Lung (tissue), 12 donors: ENCODE results near the gene FAM221B. TPM values are rescaled to one million over a fixed set of nuclear protein-coding genes. Genes with fewer than 3 reads are reported as not detected.

Experiments
- ATAC-seq: fragments of 200-7000 bp; cut with Tn5 transposase; one replicate; pipeline ENCODE4 v1.9.1; 2020; ENCODE audit warnings: moderate number of reproducible peaks; ENCODE audit not compliant: insufficient read depth, low FRiP score
- DNase-seq, 3 donors: peaks; one replicate each; pipeline ENCODE4 v3.0.0-alpha.2; 2013 to 2017
- H3K27ac ChIP-seq, 2 donors: one replicate each; pipeline ENCODE4 v1.5.1; 2013; ENCODE audit warnings: mild to moderate bottlenecking in 2 of 2, moderate library complexity in 2 of 2, control low read depth in 1 of 2, inconsistent platforms in 1 of 2, low read depth in 1 of 2, low read length in 1 of 2
- H3K27me3 ChIP-seq, 3 donors: one replicate each; pipeline ENCODE4 v1.5.1; 2013; ENCODE audit warnings: low read length in 2 of 3; ENCODE audit not compliant: control insufficient read depth in 3 of 3, insufficient read depth in 3 of 3
- H3K36me3 ChIP-seq, 4 donors: one replicate each; pipeline ENCODE4 v1.5.1; 2013; ENCODE audit warnings: low read length in 4 of 4, mild to moderate bottlenecking in 1 of 4, moderate library complexity in 1 of 4; ENCODE audit not compliant: control insufficient read depth in 4 of 4, insufficient read depth in 4 of 4
- H3K4me1 ChIP-seq, 5 donors: one replicate each; pipeline ENCODE4 v1.5.1; 2013; ENCODE audit warnings: low read length in 5 of 5, mild to moderate bottlenecking in 2 of 5, moderate library complexity in 1 of 5; ENCODE audit not compliant: control insufficient read depth in 5 of 5, insufficient read depth in 5 of 5
- H3K4me3 ChIP-seq: one replicate; pipeline ENCODE4 v1.5.1; 2013; ENCODE audit warnings: mild to moderate bottlenecking, control low read depth, moderate library complexity
- H3K9ac ChIP-seq, 2 donors: one replicate each; pipeline ENCODE4 v1.5.1; 2013; ENCODE audit warnings: low read length in 2 of 2, control low read depth in 1 of 2; ENCODE audit not compliant: insufficient read depth in 1 of 2
- H3K9me3 ChIP-seq, 4 donors: one replicate each; pipeline ENCODE4 v1.5.1; 2013; ENCODE audit warnings: low read length in 3 of 4, mild to moderate bottlenecking in 1 of 4, moderate library complexity in 1 of 4; ENCODE audit not compliant: control insufficient read depth in 4 of 4, insufficient read depth in 3 of 4
- CTCF ChIP-seq: IDR thresholded peaks from 2 replicates; pipeline ENCODE4 v1.5.1; 2012; ENCODE audit warnings: mild to moderate bottlenecking; ENCODE audit errors: control extremely low read depth, extremely low read depth
- WGBS, 2 donors: extraction: QIAGEN DNeasy Blood & Tissue Kit; methylation state at CpG; one replicate each; pipeline ENCODE4 v1.1.7; 2013; 5-methylcytosine and 5-hydroxymethylcytosine counted together
- polyA plus RNA-seq, 2 donors: library from polyadenylated mRNA; stranded (reverse); fragments of 200-250 nt; gene quantifications; one replicate each; pipeline ENCODE4 v1.2.1, GENCODE V29; 2013
- total RNA-seq, 2 donors: library from RNA; depleted of rRNA in 1 of 2; stranded (reverse); fragments of >200 nt in 1 of 2; gene quantifications; one replicate each; pipeline ENCODE4 v1.2.1, GENCODE V29; 2014 to 2021
- donor health status: control.
- donor health status: control.
- donor health status: Bipolar disorder and iron deficiency.
- donor health status: healthy.
- donor health status: DM: yes; HTN: yes; CAD: no.

Gene FAM221B
- total and polyA plus RNA-seq, 4 donors = 0.10 to 0.25 (median 0.13) TPM

DNA sequence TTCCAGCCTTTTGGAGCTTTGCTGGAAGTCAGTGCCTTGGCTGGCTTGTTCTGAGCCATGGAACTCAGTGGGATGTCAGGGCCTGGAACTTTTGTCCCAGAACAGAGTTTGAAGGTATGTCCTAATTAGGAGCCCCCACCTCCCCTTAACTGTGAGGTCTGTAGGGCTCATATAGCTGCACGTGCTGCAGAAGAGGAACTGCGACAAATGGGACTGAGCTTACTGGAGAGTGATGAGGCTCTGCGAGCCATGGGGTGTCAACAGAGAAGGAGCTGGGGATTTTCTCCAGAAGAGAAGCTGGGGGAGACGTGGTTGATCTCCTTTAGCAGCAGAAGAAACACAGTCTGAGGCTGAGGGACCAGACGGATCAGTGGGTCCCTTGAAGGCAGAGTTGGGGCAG, 11.4 kb upstream of the FAM221B start:
- H3K4me3 ChIP-seq = no peak overlapping the region
- H3K36me3 ChIP-seq = peaks cover 0 to 3% (median 2%) of the 10 kb centered on the region in 4 donors
- H3K27me3 ChIP-seq = no peaks in the 10 kb centered on the region
- no peak overlapping the region for H3K9ac ChIP-seq
- H3K4me1 ChIP-seq = peaks cover 3 to 14% (median 11%) of the 10 kb centered on the region in 5 donors
- WGBS, 2 donors = 82 to 87% methylated on average over 5 of the region's 5 CpGs
- H3K27ac ChIP-seq = no peak overlapping the region
- no peak for ATAC-seq
- no peak for DNase-seq
- no peaks in the 10 kb centered on the region for H3K9me3 ChIP-seq
- no peak for TF ChIP-seq CTCF

DNA sequence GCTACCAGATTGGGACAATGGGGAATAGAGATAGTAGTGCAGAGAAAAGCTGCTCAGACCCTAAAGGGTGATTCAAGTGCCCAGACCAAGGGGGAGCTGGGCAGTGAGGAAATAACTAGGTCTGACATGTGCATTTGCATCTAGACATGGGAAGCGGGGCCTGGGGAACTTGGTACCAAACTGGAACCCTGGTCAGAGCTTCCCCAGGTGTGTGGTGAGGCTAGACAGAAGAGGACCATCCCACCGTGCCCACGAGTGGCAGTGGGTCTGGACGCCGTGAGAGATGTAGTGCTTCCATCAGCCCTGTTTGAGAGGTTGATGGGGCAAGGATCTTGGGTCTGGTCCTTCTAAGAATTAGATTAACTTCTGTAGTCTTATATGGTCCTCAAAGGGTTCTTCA, 8.1 kb upstream of the FAM221B start:
- Histone ChIP-seq H3K9ac (no peak overlapping the region), H3K27ac (no peak overlapping the region)

DNA sequence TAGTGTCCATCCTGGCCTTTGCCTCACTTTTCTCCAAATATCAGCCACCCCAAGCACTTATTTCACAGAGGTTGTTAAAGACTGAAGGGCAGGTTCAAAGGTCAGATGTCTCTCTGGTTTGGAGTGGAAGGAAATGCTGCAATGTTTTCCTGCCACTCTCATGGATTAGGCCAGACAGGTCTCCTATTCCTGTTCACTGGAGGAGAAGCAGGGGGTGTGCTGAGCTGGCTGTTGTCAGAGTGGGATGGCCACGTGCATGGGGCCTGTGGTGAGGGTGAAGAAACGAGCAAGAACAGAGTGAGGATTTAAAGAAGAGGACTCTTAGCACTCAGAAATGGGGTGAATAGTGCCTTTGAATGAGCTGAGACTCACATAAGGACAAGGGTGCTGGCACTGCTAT, 7.2 kb upstream of the FAM221B start:
- peaks cover 0 to 3% (median 0%) of the 10 kb centered on the region in 4 donors for H3K36me3 ChIP-seq
- ATAC-seq = no peak
- no peak for DNase-seq
- TF ChIP-seq CTCF = no peak
- H3K4me1 ChIP-seq = peaks cover 4 to 29% (median 14%) of the 10 kb centered on the region in 5 donors
- no peak overlapping the region for H3K4me3 ChIP-seq
- H3K9me3 ChIP-seq = no peaks in the 10 kb centered on the region
- H3K27ac ChIP-seq = peak overlapping the region in 1 of 2 donors; percentile 68
- H3K9ac ChIP-seq = no peak overlapping the region
- no peaks in the 10 kb centered on the region for H3K27me3 ChIP-seq
- 49 to 65% methylated on average over 2 of the region's 2 CpGs for WGBS, 2 donors

More for the DNA sequence above, 8.1 kb upstream of the FAM221B start:
- peaks cover 0 to 3% (median 0%) of the 10 kb centered on the region in 4 donors for H3K36me3 ChIP-seq
- DNase-seq (no peak), ATAC-seq (no peak)
- H3K27me3 ChIP-seq = no peaks in the 10 kb centered on the region
- no peaks in the 10 kb centered on the region for H3K9me3 ChIP-seq
- H3K4me3 ChIP-seq = no peak overlapping the region
- 95 to 96% methylated on average over 5 of the region's 5 CpGs for WGBS, 2 donors
- TF ChIP-seq CTCF = no peak
- H3K4me1 ChIP-seq = peaks cover 4 to 23% (median 11%) of the 10 kb centered on the region in 5 donors

GRCh38 chr9:35835216-35835632, 6.7 kb upstream of the FAM221B start:
- H3K27ac ChIP-seq = peak overlapping the region in 1 of 2 donors; percentile 68
- no peak overlapping the region for H3K9ac ChIP-seq
- ATAC-seq (peak; percentile 25), DNase-seq (no peak)
- no peak overlapping the region for H3K4me3 ChIP-seq
- H3K9me3 ChIP-seq = no peaks in the 10 kb centered on the region
- H3K36me3 ChIP-seq = peaks cover 0 to 3% (median 0%) of the 10 kb centered on the region in 4 donors
- no peak for TF ChIP-seq CTCF
- peaks cover 4 to 34% (median 15%) of the 10 kb centered on the region in 5 donors for H3K4me1 ChIP-seq
- 93 to 97% methylated on average over 3 of the region's 3 CpGs for WGBS, 2 donors
- no peaks in the 10 kb centered on the region for H3K27me3 ChIP-seq
